G401.6 (cell line): Measurements from ENCODE around the gene CAMK1.

Experiments
- FAIRE-seq: peaks from 2 replicates; lab custom pipeline; 2012; peaks lifted over from hg19 to GRCh38; lab: Jason Lieb, UNC

CAMK1 gene

GRCh38 chr3:9792405-9793160 lies 22.8 kb upstream of the CAMK1 start, which contains the start of the genes ARPC4 and TADA3:
TSS of gene ARPC4 (plus strand) at chr3:9793082. CDS start at chr3:9793122, 40 bp downstream.
TSS of gene TADA3 (minus strand) at chr3:9792473. CDS start at chr3:9791466, 1,007 bp downstream.
- no peak for FAIRE-seq

GRCh38 chr3:9791790-9792404 lies 22.1 kb upstream of the CAMK1 start:
- no peak for FAIRE-seq

- no peak for FAIRE-seq
These were observed 21.4 kb upstream of the CAMK1 start for GRCh38 chr3:9791127-9791526.

GRCh38 chr3:9787714-9788113 lies 18.0 kb upstream of the CAMK1 start:
- FAIRE-seq: no peak

GRCh38 chr3:9786825-9787669 lies 17.3 kb upstream of the CAMK1 start:
- FAIRE-seq: no peak

GRCh38 chr3:9786209-9786739 lies 16.5 kb upstream of the CAMK1 start:
- no peak for FAIRE-seq

- FAIRE-seq: no peak
These were observed 15.9 kb upstream of the CAMK1 start for GRCh38 chr3:9785602-9786001.

GRCh38 chr3:9784965-9785364 lies 15.2 kb upstream of the CAMK1 start:
- FAIRE-seq: no peak

GRCh38 chr3:9783954-9784353 lies 14.2 kb upstream of the CAMK1 start:
- no peak for FAIRE-seq

- no peak for FAIRE-seq
These were observed 13.0 kb upstream of the CAMK1 start for GRCh38 chr3:9782770-9783169.

GRCh38 chr3:9781978-9782603 lies 12.3 kb upstream of the CAMK1 start:
- no peak for FAIRE-seq

- no peak for FAIRE-seq
These were observed 11.8 kb upstream of the CAMK1 start for GRCh38 chr3:9781551-9781950.

- no peak for FAIRE-seq
These were observed 11.2 kb upstream of the CAMK1 start for GRCh38 chr3:9780910-9781309.

GRCh38 chr3:9780458-9780812 lies 10.7 kb upstream of the CAMK1 start:
- no peak for FAIRE-seq

GRCh38 chr3:9779721-9780457 lies 10.1 kb upstream of the CAMK1 start:
- FAIRE-seq: no peak

GRCh38 chr3:9779075-9779593 lies 9.4 kb upstream of the CAMK1 start:
- no peak for FAIRE-seq

- no peak for FAIRE-seq
These were observed 8.7 kb upstream of the CAMK1 start for GRCh38 chr3:9778143-9779074.

- FAIRE-seq: no peak
These were observed 7.9 kb upstream of the CAMK1 start for GRCh38 chr3:9777694-9778021.

GRCh38 chr3:9776896-9777693 lies 7.3 kb upstream of the CAMK1 start:
- no peak for FAIRE-seq
